Mucosa of descending colon (tissue), 3 donors: Measurements from ENCODE around the gene MEGF6. TPM values are rescaled to one million over a fixed set of nuclear protein-coding genes. Genes with fewer than 3 reads are reported as not detected.

Experiments used
- ATAC-seq: fragments of 200-7000 bp; cut with Tn5 transposase; one replicate; pipeline ENCODE4 v1.9.1; 2020; ENCODE audit warnings: mild to moderate bottlenecking, moderate library complexity
- DNase-seq, 3 donors: peaks; one replicate each; pipeline ENCODE4 v3.0.0-alpha.2; 2020
- H3K36me3 ChIP-seq: fragments of 200-600 bp; one replicate; pipeline ENCODE4 v1.8.0; 2021; ENCODE audit warnings: low read depth, mild to moderate bottlenecking
- H3K4me1 ChIP-seq: fragments of 200-600 bp; one replicate; pipeline ENCODE4 v1.8.0; 2021; ENCODE audit warnings: low read depth, mild to moderate bottlenecking
- H3K4me3 ChIP-seq: fragments of 200-600 bp; one replicate; pipeline ENCODE4 v1.8.0; 2021; ENCODE audit warnings: mild to moderate bottlenecking
- H3K9me3 ChIP-seq: fragments of 200-600 bp; one replicate; pipeline ENCODE4 v1.8.0; 2021; ENCODE audit warnings: mild to moderate bottlenecking
- intact Hi-C, 2 donors: fragments of 100-400 bp; cut with DNase I in 1 of 2; cut with micrococcal nuclease in 1 of 2; formaldehyde crosslinking; loops; one replicate each; pipeline versions ENCODE4 v1.11.0 to v1.11.1; 2022; cut with DNase I, micrococcal nuclease
- total RNA-seq, 3 donors: library from RNA; stranded (reverse); fragmentation: NEBNext Ultra II Directional in 2 of 3; extraction: Animal tissue kit (Norgen Biotek cat#: 25700) in 2 of 3; gene quantifications; one replicate each; pipeline versions ENCODE4 v1.2.1 to v1.2.4, GENCODE V29; 2021 to 2023
- TF ChIP-seq, protein P1 (sequence below): fragments of 200-600 bp; IDR thresholded peaks from one replicate; pipeline ENCODE4 v1.8.0; 2022; ENCODE audit warnings: antibody characterized with exemption, mild to moderate bottlenecking
- donor health status: DM: no; HTN: no; CAD: no; lungs with moderate emphysema.
- donor health status: DM: no; HTN: no; CAD: no.
- donor health status: DM: no; HTN: yes; CAD: no.

The MEGF6 gene
- total RNA-seq, 3 donors from 2014 or later, result 6.2 to 12.2 (median 8.5) TPM

DNA sequence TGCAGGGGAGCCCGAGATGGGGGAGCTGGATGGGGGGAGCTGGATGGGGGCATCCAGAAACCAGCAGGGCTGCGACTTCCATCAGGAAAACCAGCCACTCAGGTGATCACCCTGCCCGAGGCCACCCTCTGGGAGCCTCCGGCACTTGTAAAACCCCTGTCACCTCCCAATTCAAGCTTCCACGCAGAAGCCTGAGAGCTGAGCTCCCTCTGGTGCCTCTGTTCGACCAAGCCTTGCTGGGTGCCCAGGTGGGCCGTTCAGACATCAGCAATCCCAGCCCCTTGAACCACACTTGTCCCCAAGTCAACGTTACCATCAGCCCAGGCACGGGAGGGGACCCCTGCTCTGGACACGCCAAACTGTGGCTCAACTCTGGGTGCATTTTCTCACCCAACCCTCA, 59.6 kb downstream of the MEGF6 start:
- no peak for ATAC-seq
- Histone ChIP-seq H3K36me3 (no peaks in the 10 kb centered on the region), H3K4me3 (no peak overlapping the region), H3K9me3 (no peaks in the 10 kb centered on the region), H3K4me1 (peaks cover 6% of the 10 kb centered on the region)
- intact Hi-C loops, result no loop called here
- TF ChIP-seq, protein P1, sequence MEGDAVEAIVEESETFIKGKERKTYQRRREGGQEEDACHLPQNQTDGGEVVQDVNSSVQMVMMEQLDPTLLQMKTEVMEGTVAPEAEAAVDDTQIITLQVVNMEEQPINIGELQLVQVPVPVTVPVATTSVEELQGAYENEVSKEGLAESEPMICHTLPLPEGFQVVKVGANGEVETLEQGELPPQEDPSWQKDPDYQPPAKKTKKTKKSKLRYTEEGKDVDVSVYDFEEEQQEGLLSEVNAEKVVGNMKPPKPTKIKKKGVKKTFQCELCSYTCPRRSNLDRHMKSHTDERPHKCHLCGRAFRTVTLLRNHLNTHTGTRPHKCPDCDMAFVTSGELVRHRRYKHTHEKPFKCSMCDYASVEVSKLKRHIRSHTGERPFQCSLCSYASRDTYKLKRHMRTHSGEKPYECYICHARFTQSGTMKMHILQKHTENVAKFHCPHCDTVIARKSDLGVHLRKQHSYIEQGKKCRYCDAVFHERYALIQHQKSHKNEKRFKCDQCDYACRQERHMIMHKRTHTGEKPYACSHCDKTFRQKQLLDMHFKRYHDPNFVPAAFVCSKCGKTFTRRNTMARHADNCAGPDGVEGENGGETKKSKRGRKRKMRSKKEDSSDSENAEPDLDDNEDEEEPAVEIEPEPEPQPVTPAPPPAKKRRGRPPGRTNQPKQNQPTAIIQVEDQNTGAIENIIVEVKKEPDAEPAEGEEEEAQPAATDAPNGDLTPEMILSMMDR, result no peak
- DNase-seq, result no peak

DNA sequence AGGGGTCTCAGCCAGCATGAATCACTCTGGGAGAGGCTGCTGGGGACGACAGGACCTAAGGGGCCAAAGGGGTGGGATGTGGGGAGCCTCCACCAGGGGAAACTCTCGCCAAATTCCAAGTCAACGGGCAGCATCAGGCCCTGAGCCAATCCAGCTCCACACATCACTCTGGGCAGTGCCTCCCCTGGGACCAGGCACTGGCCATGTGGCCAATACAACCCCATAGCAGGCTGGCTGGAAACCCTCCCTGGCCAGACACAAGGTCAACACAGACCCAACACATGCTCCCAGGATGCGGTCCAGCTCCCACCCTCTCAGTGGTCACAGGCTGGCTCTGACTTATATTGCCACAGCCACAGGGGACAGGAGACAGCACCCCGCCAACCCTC, 60.0 kb downstream of the MEGF6 start:
- H3K36me3 ChIP-seq, result no peaks in the 10 kb centered on the region
- no peak overlapping the region for H3K4me3 ChIP-seq
- DNase-seq, result no peak
- ATAC-seq, result no peak
- H3K9me3 ChIP-seq, result no peaks in the 10 kb centered on the region
- peaks cover 6% of the 10 kb centered on the region for H3K4me1 ChIP-seq
- TF ChIP-seq, protein P1, result no peak
- intact Hi-C loops, result no loop called here

DNA sequence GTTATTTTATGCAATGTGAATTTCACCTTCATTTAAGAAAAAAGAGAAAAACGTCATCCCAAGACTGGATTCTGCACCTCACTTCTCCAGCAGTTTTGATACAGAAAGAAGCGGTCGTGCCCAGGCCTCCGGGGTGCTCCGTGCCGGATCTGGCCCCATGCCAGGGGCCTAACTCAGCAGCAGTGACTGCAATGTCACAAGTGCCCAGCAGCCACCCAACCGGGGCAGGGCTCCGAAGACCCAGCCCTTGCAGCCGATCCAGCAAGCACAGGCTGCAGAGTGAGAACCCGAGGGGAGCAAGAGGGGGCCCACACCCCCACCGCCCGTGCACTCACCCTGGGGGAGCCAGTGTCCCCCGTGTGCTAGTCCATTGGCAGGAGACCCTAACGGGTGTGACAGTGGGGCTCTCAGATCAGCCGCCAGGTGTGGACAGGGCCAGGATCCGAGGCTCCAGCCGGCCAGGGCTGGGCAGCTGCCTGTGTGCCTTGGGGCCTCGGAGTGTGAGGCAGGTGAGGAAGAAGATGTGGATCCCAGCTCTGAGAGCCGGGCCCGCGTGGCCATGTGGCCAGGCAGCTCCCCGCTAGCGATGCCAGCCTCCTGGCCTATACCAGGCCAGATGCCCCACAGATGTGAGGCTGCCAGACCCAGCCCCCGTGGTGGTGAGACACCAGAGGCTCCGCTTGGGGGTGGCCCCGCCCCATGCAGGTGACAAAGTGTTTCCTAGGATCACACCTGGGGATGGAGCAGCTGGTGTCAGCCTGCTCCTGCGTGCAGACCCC, 60.6 kb downstream of the MEGF6 start:
- Histone ChIP-seq H3K9me3 (no peaks in the 10 kb centered on the region), H3K36me3 (no peaks in the 10 kb centered on the region), H3K4me3 (no peak overlapping the region), H3K4me1 (peaks cover 6% of the 10 kb centered on the region)
- intact Hi-C loops, result no loop called here
- no peak for DNase-seq
- ATAC-seq, result no peak
- TF ChIP-seq, protein P1, result no peak

DNA sequence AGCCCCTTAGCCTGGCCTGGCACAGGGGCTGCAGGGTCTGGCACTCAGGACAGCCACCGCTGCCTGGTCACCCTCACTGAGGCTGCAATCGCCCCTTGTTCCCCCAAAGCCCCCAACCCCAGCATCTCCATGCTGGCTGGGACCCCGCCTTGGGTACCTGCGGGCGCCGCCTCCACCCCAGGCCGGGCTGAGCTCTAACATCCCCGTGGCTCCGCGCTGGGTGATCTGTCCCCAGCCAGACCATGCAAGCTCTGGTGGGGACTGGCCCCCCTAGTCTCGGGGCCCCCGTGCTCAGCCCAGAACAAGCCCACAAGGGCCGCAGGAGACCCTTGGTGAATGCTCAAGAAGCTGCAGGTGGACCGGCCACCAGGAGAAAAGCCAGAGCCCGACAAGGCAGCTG, 62.4 kb downstream of the MEGF6 start:
- no peaks in the 10 kb centered on the region for H3K36me3 ChIP-seq
- intact Hi-C loops, result no loop called here
- no peaks in the 10 kb centered on the region for H3K9me3 ChIP-seq
- ATAC-seq (no peak), DNase-seq (no peak)
- H3K4me1 ChIP-seq, result peaks cover 6% of the 10 kb centered on the region
- H3K4me3 ChIP-seq, result no peak overlapping the region
- TF ChIP-seq, protein P1, result no peak

DNA sequence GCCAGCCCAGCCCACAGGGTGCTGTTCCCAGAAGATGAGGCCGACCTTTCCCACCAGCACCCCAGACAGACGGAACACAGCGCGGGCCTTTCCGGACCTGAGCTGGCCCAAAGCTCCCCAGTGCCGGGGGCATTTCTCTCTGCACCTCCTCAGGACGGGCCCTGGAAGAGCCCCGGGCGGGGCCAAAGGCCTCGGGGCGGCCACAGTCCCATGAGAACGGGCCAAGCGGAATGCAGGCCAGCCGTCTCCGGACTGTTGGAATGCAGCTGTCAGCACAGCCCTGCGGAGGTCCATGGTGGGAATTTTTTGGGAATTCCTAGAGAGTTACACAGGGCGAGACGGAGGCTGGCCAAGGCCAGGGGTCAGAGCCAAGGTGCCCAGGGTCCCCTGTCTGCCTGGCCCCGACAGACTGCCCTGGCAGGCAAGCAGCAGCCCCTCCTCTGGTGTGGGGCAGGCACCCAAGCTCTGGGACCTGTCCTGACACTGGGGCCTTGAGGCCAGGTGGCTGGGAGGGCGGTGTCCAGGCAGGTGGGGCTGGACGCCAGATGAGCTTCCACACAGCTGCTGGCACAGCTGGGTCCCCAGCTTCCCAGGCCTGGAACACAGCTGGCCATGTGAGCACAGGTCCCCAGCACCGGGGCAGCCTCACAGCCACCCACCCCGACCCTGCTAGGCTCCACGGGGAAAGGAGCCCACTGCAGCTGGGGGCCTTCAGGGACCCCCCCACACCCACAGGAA, 63.0 kb downstream of the MEGF6 start:
- ATAC-seq (no peak), DNase-seq (no peak)
- Histone ChIP-seq H3K36me3 (no peaks in the 10 kb centered on the region), H3K4me3 (no peak overlapping the region), H3K4me1 (peaks cover 6% of the 10 kb centered on the region), H3K9me3 (no peaks in the 10 kb centered on the region)
- intact Hi-C loops, result no loop called here
- TF ChIP-seq, protein P1, result no peak
